OCI-LY1 (cell line): ENCODE data around the gene GLRX5.

Experiments
- H2AFZ ChIP-seq: fragments of 200-600 bp; sonication (generic), shearing (Covaris generic); 2 replicates; pipeline ENCODE4 v1.6.0; 2014; ENCODE audit warnings: antibody characterized with exemption, mild to moderate bottlenecking, low read length
- H3F3A ChIP-seq: fragments of 200-600 bp; sonication (generic), shearing (Covaris generic); 2 replicates; pipeline ENCODE4 v1.6.0; 2014; ENCODE audit warnings: mild to moderate bottlenecking, antibody characterized with exemption, low read length, moderate library complexity; ENCODE audit not compliant: insufficient read depth
- H3K27ac ChIP-seq: fragments of 200-600 bp; sonication (generic); 2 replicates; pipeline ENCODE4 v1.5.1; 2014; ENCODE audit warnings: low read length, mixed run types, mild to moderate bottlenecking, low read depth; ENCODE audit not compliant: poor library complexity, severe bottlenecking
- H3K27me3 ChIP-seq: fragments of 200-600 bp; sonication (generic); 2 replicates; pipeline ENCODE4 v1.6.0; 2014; ENCODE audit warnings: antibody characterized with exemption, mild to moderate bottlenecking, low read length, moderate library complexity; ENCODE audit not compliant: insufficient read depth
- H3K36me3 ChIP-seq: fragments of 200-600 bp; sonication (generic); 2 replicates; pipeline ENCODE4 v1.6.1; 2014; ENCODE audit warnings: mild to moderate bottlenecking, antibody characterized with exemption, low read length, moderate library complexity, mixed read lengths; ENCODE audit not compliant: insufficient read depth
- H3K4me1 ChIP-seq: fragments of 200-600 bp; sonication (generic); 2 replicates; pipeline ENCODE4 v1.5.1; 2014; ENCODE audit warnings: mild to moderate bottlenecking, low read length, moderate library complexity; ENCODE audit not compliant: insufficient read depth, severe bottlenecking
- H3K4me2 ChIP-seq: fragments of 200-600 bp; sonication (generic), shearing (Covaris generic); 2 replicates; pipeline ENCODE4 v1.6.1; 2014; ENCODE audit warnings: low read length
- H3K4me3 ChIP-seq: fragments of 200-600 bp; sonication (generic); 2 replicates; pipeline ENCODE4 v1.5.1; 2014; ENCODE audit warnings: low read length, low read depth, mild to moderate bottlenecking, mixed read lengths; ENCODE audit not compliant: poor library complexity, severe bottlenecking
- H3K79me2 ChIP-seq: fragments of 200-600 bp; shearing (Covaris generic); 2 replicates; pipeline ENCODE4 v1.6.1; 2016; ENCODE audit warnings: mixed run types, low read length, mixed read lengths; ENCODE audit not compliant: insufficient read depth
- H3K9ac ChIP-seq: fragments of 200-600 bp; sonication (generic), shearing (Covaris generic); 2 replicates; pipeline ENCODE4 v1.6.1; 2014; ENCODE audit warnings: mild to moderate bottlenecking, low read length, mixed read lengths
- H3K9me2 ChIP-seq: fragments of 200-600 bp; sonication (generic), shearing (Covaris generic); 2 replicates; pipeline ENCODE4 v1.6.1; 2014; ENCODE audit warnings: low read depth, mild to moderate bottlenecking, low read length, mixed read lengths
- H3K9me3 ChIP-seq: fragments of 200-600 bp; shearing (Covaris generic); 2 replicates; pipeline ENCODE4 v1.6.1; 2014; ENCODE audit warnings: low read length, mixed read lengths
- H4K20me1 ChIP-seq: fragments of 200-600 bp; sonication (generic), shearing (Covaris generic); 2 replicates; pipeline ENCODE4 v1.6.0; 2016; ENCODE audit warnings: mild to moderate bottlenecking, low read length; ENCODE audit not compliant: insufficient read depth
- CTCF ChIP-seq: fragments of 200-600 bp; sonication (generic), shearing (Covaris generic); IDR thresholded peaks from 2 replicates; pipeline ENCODE4 v1.5.1; 2017; ENCODE audit warnings: mild to moderate bottlenecking, antibody characterized with exemption, low read length, moderate library complexity, mixed read lengths
- EZH2 ChIP-seq: fragments of 200-600 bp; sonication (generic), shearing (Covaris generic); IDR thresholded peaks from 2 replicates; pipeline ENCODE4 v1.8.0; 2017; ENCODE audit warnings: borderline replicate concordance, mixed run types, mild to moderate bottlenecking, antibody characterized with exemption, low read length, moderate library complexity, mixed read lengths

The GLRX5 gene

GRCh38 chr14:95569440-95569839 is 34.6 kb downstream of the GLRX5 start:
- no peaks in the 10 kb centered on the region for H3F3A ChIP-seq
- no peak overlapping the region for H3K27ac ChIP-seq
- H3K4me2 ChIP-seq: no peak overlapping the region
- H3K9me3 ChIP-seq: no peaks in the 10 kb centered on the region
- no peak overlapping the region for H3K9ac ChIP-seq
- H3K4me1 ChIP-seq: no peaks in the 10 kb centered on the region
- H4K20me1 ChIP-seq: no peaks in the 10 kb centered on the region
- no peaks in the 10 kb centered on the region for H3K9me2 ChIP-seq
- H2AFZ ChIP-seq: no peak overlapping the region
- no peaks in the 10 kb centered on the region for H3K27me3 ChIP-seq
- TF ChIP-seq CTCF (no peak), EZH2 (no peak)
- H3K36me3 ChIP-seq: no peaks in the 10 kb centered on the region
- no peaks in the 10 kb centered on the region for H3K79me2 ChIP-seq
- H3K4me3 ChIP-seq: no peak overlapping the region

GRCh38 chr14:95573313-95573712 is 38.5 kb downstream of the GLRX5 start:
- no peaks in the 10 kb centered on the region for H3K9me3 ChIP-seq
- H3K9me2 ChIP-seq: no peaks in the 10 kb centered on the region
- H3K36me3 ChIP-seq: no peaks in the 10 kb centered on the region
- H3K4me1 ChIP-seq: peaks cover 28% of the 10 kb centered on the region
- no peaks in the 10 kb centered on the region for H3K79me2 ChIP-seq
- H3K27ac ChIP-seq: no peak overlapping the region
- no peaks in the 10 kb centered on the region for H4K20me1 ChIP-seq
- H3F3A ChIP-seq: no peaks in the 10 kb centered on the region
- H3K4me2 ChIP-seq: no peak overlapping the region
- H3K27me3 ChIP-seq: no peaks in the 10 kb centered on the region
- TF ChIP-seq EZH2 (no peak), CTCF (no peak)
- no peak overlapping the region for H3K4me3 ChIP-seq
- H3K9ac ChIP-seq: no peak overlapping the region
- H2AFZ ChIP-seq: no peak overlapping the region

GRCh38 chr14:95575840-95576473 is 41.1 kb downstream of the GLRX5 start:
- Histone ChIP-seq H3K4me1 (peaks cover 37% of the 10 kb centered on the region), H4K20me1 (no peaks in the 10 kb centered on the region), H3K9me2 (no peaks in the 10 kb centered on the region), H3K79me2 (no peaks in the 10 kb centered on the region), H3K9me3 (no peaks in the 10 kb centered on the region), H3K4me3 (no peak overlapping the region), H3F3A (no peaks in the 10 kb centered on the region), H3K27ac (peak overlapping the region; percentile 91), H3K9ac (no peak overlapping the region), H2AFZ (no peak overlapping the region), H3K27me3 (no peaks in the 10 kb centered on the region), H3K36me3 (no peaks in the 10 kb centered on the region), H3K4me2 (no peak overlapping the region; the same call in 1 of the 2 replicates)
- TF ChIP-seq EZH2: no peak
- no peak for TF ChIP-seq CTCF
